Spleen (tissue), 11 donors: ENCODE measurements around the gene AQP2. TPM values are rescaled to one million over a fixed set of nuclear protein-coding genes. Genes with fewer than 3 reads are reported as not detected.

Source experiments
- DNase-seq: peaks from one replicate; pipeline ENCODE4 v3.0.0-alpha.2; 2020
- H3K27ac ChIP-seq, 8 donors: fragments of 200-600 bp; sonication (generic) in 7 of 8; 1 replicate in 4 of 8; 2 replicates in 4 of 8; pipeline versions ENCODE4 v1.5.0 to v1.8.0; 2016 to 2021; ENCODE audit warnings: inconsistent platforms in 4 of 8, mild to moderate bottlenecking in 4 of 8, moderate library complexity in 1 of 8
- H3K27me3 ChIP-seq, 7 donors: fragments of 200-600 bp; sonication (generic) in 6 of 7; replicated peaks in 1 of 7; 1 replicate in 4 of 7; 2 replicates in 3 of 7; pipeline versions ENCODE4 v1.5.0 to v1.8.0; 2016 to 2021; ENCODE audit warnings: inconsistent platforms in 3 of 7, mild to moderate bottlenecking in 1 of 7
- H3K36me3 ChIP-seq, 6 donors: fragments of 200-600 bp; sonication (generic) in 5 of 6; 1 replicate in 4 of 6; 2 replicates in 2 of 6; pipeline versions ENCODE4 v1.5.0 to v1.8.0; 2016 to 2021; ENCODE audit warnings: inconsistent platforms in 2 of 6
- H3K4me1 ChIP-seq, 6 donors: fragments of 200-600 bp; sonication (generic) in 5 of 6; 1 replicate in 3 of 6; 2 replicates in 3 of 6; pipeline versions ENCODE4 v1.5.0 to v1.8.0; 2016 to 2021; ENCODE audit warnings: inconsistent platforms in 3 of 6
- H3K4me3 ChIP-seq, 8 donors: fragments of 200-600 bp; sonication (generic) in 7 of 8; 1 replicate in 4 of 8; 2 replicates in 4 of 8; pipeline versions ENCODE4 v1.5.0 to v1.8.0; 2016 to 2021; ENCODE audit warnings: inconsistent platforms in 4 of 8, mild to moderate bottlenecking in 4 of 8, moderate library complexity in 2 of 8
- H3K9me3 ChIP-seq, 8 donors: fragments of 200-600 bp; sonication (generic) in 7 of 8; 1 replicate in 4 of 8; 2 replicates in 4 of 8; pipeline versions ENCODE4 v1.5.0 to v1.8.0; 2016 to 2021; ENCODE audit warnings: inconsistent platforms in 4 of 8
- CTCF ChIP-seq, 11 experiments: fragments of 200-600 bp in 7 of 11; fragments of 450-650 bp in 4 of 11; sonication (generic) in 4 of 11; IDR thresholded peaks in 8 of 11; conservative IDR thresholded peaks in 3 of 11; 1 replicate in 7 of 11; 2 replicates in 4 of 11; pipeline versions ENCODE4 v1.4.0 to v1.8.0; 2016 to 2021; ENCODE audit warnings: antibody characterized with exemption in 11 of 11, inconsistent platforms in 4 of 11, mild to moderate bottlenecking in 1 of 11
- POLR2A ChIP-seq, 3 donors: fragments of 450-650 bp; IDR thresholded peaks; one replicate each; pipeline ENCODE4 v1.5.1; 2017; ENCODE audit warnings: antibody characterized with exemption in 3 of 3, mild to moderate bottlenecking in 1 of 3
- POLR2AphosphoS5 ChIP-seq, 3 donors: sonication (generic); formaldehyde crosslinking; IDR thresholded peaks; one replicate each; pipeline ENCODE4 v1.5.1; 2017; ENCODE audit warnings: antibody characterized with exemption in 3 of 3
- WGBS, 5 donors: extraction: QIAGEN DNeasy Blood & Tissue Kit in 3 of 5; methylation state at CpG; one replicate each; pipeline versions ENCODE4 v1.1.5 to v1.1.7; 2013 to 2018; 5-methylcytosine and 5-hydroxymethylcytosine counted together
- intact Hi-C: fragments of 100-400 bp; cut with DNase I; formaldehyde crosslinking; loops from one replicate; pipeline ENCODE4 v1.15.0; 2023; ENCODE audit warnings: low total_unique reads
- polyA plus RNA-seq, 3 donors: library from polyadenylated mRNA; stranded (reverse); fragments of 200-250 nt; gene quantifications; one replicate each; pipeline ENCODE4 v1.2.1, GENCODE V29; 2013
- total RNA-seq, 7 donors: library from RNA; depleted of rRNA in 3 of 7; stranded (reverse); fragments of >200 nt in 3 of 7; fragmentation: NEBNext Ultra II Directional in 4 of 7; extraction: Animal tissue kit (Norgen Biotek cat#: 25700) in 4 of 7; gene quantifications; one replicate each; pipeline versions ENCODE4 v1.1.0 to v1.2.1, GENCODE V29; 2016 to 2021
- donor health status: healthy with polysubstance abuse.
- donor health status: DM: no; HTN: no; CAD: no; lungs with moderate emphysema.
- donor health status: DM: no; HTN: no; CAD: no.
- donor health status: Bipolar disorder and iron deficiency.
- donor health status: healthy.
- donor health status: DM: no; HTN: no; CAD: no.
- donor health status: DM: yes; HTN: yes; CAD: no.

AQP2 gene
- total and polyA plus RNA-seq, 10 donors, result not detected

GRCh38 chr12:49948866-49949845 is 1.4 kb upstream of the AQP2 start:
- TF ChIP-seq POLR2A (IDR thresholded peaks at IDR 0.05) (no peak), CTCF (IDR thresholded peaks at IDR 0.05 in 8 of 11, conservative IDR thresholded peaks at IDR 0.05 in 3 of 11) (no peak), POLR2AphosphoS5 (IDR thresholded peaks at IDR 0.05) (no peak)
- intact Hi-C loops, result no loop called here
- no peaks in the 10 kb centered on the region for H3K9me3 ChIP-seq
- H3K27me3 ChIP-seq, result peaks cover 0 to 49% (median 0%) of the 10 kb centered on the region in 7 donors
- no peaks in the 10 kb centered on the region for H3K36me3 ChIP-seq
- H3K27ac ChIP-seq, result no peak overlapping the region
- 77 to 89% (median 79%) methylated on average over 12 to 13 of the region's 13 CpGs for WGBS, 5 donors
- DNase-seq, result peak; percentile 57
- H3K4me1 ChIP-seq, result peaks cover 5 to 44% (median 15%) of the 10 kb centered on the region in 6 donors
- H3K4me3 ChIP-seq, result no peak overlapping the region

GRCh38 chr12:49949866-49950265 is 671 bp upstream of the AQP2 start:
- Histone ChIP-seq H3K4me1 (peaks cover 5 to 38% (median 15%) of the 10 kb centered on the region in 6 donors), H3K9me3 (no peaks in the 10 kb centered on the region), H3K4me3 (no peak overlapping the region), H3K27ac (no peak overlapping the region), H3K36me3 (no peaks in the 10 kb centered on the region), H3K27me3 (peaks cover 0 to 56% (median 6%) of the 10 kb centered on the region in 7 donors)
- DNase-seq, result peak; percentile 27
- intact Hi-C loops, result no loop called here
- WGBS, 5 donors, result 83 to 98% (median 91%) methylated on average over 3 of the region's 3 CpGs
- TF ChIP-seq CTCF (IDR thresholded peaks at IDR 0.05 in 8 of 11, conservative IDR thresholded peaks at IDR 0.05 in 3 of 11), result no peak

- no peak overlapping the region for H3K27ac ChIP-seq
- H3K27me3 ChIP-seq, result peaks cover 0 to 73% (median 20%) of the 10 kb centered on the region in 7 donors
- TF ChIP-seq POLR2A (IDR thresholded peaks at IDR 0.05) (no peak), POLR2AphosphoS5 (IDR thresholded peaks at IDR 0.05) (no peak), CTCF (IDR thresholded peaks at IDR 0.05 in 8 of 11, conservative IDR thresholded peaks at IDR 0.05 in 3 of 11) (no peak)
- no peak overlapping the region for H3K4me3 ChIP-seq
- no peaks in the 10 kb centered on the region for H3K36me3 ChIP-seq
- DNase-seq, result peak; percentile 56
- no peaks in the 10 kb centered on the region for H3K9me3 ChIP-seq
- WGBS, 5 donors, result 65 to 76% (median 68%) methylated on average over 14 of the region's 14 CpGs
- intact Hi-C loops, result no loop called here
- H3K4me1 ChIP-seq, result peaks cover 0 to 44% (median 12%) of the 10 kb centered on the region in 6 donors
Observed at GRCh38 chr12:49951411-49952240, 1.1 kb downstream of the AQP2 start.
